GM04504 (cell line): Measurements from ENCODE around the gene SEMA4D.

Experiments used
- DNase-seq: peaks from one replicate; pipeline ENCODE4 v3.0.0-alpha.2; 2012; ENCODE audit warnings: low read depth

SEMA4D gene

DNA sequence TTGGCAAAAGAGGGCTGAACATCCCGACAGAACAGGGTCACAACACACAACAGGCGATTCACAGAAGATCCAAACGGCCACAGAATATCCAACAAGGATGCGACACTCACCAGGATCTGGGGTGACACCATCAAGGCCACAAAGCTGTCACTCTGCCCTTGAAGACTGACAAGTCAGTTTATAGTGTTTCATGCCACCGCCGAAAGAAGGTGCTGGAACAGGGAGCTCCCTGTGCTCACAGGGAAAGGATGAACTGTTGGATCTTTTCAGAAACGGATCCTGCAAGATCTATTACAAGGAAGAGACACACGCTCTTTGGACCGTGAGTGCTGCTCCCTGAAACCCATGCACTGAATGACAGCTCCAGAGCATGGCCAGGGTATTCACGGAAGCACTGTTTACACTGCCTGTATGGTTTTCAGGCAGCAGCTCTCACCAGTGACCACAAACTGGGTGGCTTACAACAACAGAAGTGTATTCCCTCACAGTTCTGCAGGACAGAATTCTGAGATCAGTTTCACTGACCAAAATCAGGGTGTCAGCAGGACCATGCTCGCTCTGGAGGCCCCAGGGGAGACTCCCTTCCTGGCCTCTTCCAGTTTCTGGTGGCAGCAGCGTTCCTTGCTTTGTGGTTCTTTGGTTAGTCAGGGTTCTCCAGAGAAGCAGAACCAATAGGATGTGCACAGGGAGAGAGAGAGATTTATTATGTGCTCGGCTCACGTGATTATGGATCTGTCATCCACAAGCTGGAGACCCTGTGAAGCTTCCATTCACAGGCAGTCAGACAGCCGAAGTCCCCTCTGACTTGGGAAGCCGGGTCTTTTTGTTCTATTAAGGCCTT, 52.8 kb downstream of the SEMA4D start:
- DNase-seq, result no peak

DNA sequence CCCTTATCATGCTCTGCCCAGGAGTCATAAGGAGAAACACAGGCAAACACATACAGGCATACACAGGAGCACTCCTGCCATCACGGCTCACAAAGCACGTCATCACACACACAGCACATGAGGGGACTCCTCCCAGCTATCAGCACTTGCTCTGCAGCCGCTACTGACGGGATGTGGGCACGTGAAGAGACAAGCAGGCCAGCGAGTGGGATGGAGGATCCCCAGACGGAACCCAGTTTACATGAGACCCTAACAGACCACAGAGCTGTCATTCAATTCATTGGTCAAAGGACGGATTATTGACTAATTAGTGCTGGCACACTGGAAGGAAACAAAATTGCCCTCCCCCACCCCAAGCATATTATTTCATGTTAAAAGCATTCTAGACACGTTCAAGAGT, 53.6 kb downstream of the SEMA4D start:
- DNase-seq, result no peak

DNA sequence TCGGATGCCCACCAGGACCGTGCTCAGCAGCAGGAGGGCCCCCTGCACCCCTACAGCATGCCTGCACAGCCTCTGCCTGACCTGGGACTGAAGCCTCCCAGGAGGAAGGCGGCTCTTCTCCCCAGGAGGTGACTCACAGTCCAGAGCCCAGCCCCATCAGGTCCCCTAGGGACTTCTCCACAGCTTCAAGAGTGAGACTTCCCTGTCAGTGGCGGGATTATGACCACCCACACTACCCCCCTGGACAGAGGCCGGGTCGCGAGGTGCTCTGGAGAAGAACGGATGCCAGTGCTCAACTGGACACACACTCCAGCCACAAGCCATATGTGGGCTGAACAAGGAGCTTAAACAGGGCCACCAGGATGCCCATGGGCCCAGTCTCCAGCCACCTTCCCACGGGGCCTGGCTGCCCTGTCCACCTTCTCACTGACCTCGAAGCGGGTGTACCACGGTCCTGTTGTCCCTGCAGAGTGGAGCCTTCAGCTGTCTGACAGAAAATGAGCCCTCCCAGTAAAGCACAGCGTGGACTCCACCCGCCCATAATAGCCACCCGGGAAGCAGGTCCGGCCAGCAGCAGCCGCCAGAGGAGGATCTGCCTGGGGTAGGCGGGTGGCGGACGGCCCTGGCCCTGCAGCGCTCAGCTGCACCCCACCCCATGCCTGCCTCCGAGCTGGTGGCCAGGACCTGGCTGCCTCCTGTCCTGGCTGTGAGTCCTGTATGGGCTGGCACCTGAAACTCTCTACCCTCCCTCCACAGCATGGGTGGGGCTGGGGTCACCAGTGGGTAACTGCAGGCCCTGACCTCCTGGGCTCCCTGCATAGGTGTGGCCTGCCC, 54.7 kb downstream of the SEMA4D start:
- no peak for DNase-seq

DNA sequence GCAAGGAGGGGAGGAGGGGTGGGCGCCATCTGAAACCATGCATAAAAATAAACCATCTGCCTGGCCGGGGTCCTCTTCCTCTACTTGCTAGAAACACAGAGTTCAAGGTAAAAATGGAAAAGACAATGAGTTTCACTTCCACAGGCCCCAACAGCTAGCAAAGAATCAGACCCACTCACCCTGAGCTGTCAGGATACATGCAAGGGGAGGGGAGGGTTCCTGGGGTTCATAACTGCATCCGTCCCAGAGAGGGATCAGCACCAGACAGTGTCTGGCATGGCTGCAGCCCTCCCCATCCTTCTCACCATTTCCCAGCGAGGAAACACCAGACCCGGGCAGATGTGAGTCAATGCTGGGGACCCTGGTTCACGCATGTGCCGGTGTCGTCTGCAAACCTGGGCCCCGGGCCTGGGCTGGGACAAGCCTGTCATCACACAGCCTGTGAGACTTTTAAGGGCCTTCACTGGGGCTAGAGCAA, 55.4 kb downstream of the SEMA4D start:
- no peak for DNase-seq

DNA sequence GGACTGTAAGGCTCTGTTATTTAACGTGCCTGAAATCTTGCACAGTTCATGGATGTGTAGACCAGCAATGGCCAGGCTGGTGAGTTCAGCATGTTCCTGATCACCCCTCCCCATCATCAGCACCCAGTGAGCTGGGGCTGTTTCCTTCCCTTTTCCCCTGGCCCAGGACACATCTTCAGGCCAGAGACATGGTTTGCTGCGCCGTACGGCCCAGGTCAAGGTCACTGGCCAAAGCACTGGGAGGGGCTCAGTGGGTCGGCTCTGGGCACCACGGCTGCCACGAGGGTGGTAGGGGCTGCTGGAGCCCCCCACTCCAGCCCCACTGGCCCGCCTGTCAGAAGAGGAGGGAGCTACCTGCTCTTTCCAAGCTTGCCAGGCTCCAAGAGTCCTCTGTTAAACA, 55.9 kb downstream of the SEMA4D start:
- DNase-seq, result no peak

DNA sequence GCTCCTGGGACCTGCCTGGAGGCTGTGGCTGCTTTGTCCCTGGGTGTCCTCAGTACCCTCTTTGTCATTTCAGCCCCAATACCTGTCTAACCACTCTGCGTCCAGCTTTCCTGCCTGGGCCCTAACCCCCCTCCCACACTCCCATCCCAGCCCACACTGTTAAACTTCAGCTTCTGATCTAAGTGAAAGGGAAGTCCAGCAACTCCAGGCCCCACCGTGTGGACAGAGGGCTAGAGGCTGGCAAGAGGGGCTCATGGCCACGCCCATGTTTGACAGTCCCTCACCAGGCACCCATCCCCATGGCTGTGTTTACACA, 56.3 kb downstream of the SEMA4D start:
- no peak for DNase-seq

DNA sequence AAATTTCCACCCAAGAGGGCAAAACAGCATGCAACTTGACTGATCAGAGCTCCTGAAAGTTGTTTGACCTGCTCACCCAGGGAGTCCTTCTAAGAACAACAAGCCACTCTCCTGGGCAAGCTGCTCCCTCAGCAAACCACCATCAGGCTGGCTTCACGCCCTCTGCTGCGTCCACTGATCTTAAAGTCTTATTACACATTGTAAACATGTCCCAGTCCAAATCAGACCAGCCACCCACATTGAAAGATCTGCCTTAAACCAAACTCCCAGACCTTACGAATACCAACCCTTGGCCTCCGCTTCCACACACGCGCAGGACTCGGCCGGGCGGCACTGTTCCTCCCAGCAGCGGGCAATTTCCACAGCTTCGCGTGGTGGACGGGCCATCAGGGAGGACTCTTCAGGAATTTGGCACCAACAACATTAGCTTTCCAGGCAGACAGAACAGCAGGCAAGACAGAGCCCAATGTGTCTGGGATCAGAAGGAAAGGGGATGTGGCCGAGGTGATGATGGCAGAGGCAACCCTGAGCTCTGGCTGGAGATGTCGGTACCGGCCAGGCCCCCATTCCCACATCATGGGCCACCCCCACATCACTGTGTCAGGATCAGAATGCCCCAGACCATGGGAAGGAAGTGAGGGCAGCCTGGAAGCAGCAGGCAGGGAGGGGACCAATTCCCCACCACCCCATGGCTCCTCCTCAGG, 56.8 kb downstream of the SEMA4D start:
- DNase-seq, result no peak

DNA sequence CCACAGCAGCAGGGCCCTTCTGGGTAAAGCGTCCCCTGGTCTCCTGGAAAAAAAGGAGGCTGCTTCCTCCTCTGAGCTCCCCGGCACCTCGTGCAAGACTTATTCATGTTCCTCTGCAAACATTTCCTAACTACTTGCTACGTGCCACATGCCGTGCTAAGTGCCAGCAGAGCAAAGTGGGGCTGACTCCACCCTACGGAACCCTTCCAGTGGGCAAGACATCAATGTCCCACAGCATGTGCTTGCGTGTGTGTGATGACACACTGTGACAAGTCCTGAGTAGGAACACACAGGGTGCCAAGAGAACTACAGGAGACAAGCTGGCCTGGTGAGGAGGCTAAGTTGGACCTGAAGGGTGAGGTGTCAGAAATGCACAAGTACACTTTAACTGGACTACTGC, 57.4 kb downstream of the SEMA4D start:
- no peak for DNase-seq

DNA sequence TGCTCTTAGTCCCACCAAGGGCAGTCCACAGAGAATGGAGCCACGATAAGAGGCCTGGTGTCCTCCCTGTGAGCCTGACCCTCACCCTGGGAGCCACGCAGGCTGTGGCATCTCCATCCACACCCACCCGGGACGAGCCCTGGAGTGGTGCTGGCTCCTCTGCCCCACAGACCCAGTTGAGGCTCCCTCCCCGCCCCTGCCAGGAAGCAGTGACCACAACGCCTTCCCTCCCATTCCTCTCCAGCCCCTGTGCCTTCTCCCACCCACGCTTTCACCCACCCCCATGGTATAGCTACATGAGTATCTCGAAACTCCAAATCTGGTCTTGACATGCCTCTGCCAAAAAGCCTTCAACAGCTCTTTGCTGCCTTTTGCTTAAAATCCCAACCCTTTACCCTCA, 57.9 kb downstream of the SEMA4D start:
- DNase-seq, result no peak

DNA sequence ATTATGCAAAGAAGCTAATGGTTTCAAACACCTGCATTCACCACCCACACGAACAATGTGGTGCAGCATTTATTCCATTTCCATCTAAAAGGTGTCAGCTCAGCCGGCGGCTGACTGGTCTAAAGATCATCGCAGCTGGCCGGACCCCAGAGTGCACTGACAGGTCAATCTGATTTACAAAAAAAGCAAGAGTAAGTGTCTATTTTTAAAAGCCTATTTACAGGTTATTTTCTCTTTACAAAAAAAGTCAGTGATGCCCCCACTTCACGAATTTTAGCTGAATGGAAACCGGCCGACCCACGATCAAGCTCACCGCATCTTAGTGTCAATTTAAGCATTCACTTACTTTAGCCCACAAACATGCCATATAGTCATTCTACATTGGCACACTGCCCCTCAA, 58.3 kb downstream of the SEMA4D start:
- no peak for DNase-seq

DNA sequence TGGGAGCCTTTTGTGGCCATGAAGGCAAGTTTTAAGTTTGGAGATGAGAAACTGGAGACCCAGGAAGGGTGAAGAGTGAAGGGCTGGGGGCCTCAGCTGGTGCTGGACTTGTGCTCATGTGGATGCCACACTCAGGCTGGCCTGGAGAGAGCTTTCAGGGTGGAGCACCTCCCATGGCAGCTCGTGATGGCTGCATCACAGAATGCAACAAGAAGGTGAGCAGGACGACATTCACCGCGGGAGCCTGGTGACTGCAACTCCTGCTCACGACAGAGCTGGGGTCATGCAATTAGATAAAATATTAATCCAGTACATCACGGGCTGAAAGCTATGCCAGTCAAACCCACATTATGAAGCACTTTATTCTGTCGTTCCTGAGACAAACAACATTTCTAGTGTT, 59.7 kb downstream of the SEMA4D start:
- no peak for DNase-seq

DNA sequence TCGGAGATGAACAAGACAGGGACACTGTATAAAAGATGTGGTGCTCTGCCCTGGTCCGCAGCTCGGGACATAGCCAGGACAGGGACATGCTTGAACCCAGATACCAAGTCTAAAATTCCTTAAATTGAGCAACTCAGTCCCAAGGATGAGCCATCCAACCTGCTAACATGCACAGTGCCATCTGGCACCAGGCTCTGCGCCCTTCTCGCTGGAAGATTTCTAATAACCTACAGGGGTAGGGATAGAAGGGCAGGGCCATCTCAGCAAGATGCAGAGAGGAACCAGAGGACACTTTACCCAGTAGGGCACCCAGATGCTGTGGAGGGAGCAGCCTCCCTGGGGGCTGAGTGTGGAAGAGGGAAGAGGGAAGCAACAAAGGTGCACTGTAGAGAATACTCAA, 60.1 kb downstream of the SEMA4D start:
- DNase-seq, result no peak

DNA sequence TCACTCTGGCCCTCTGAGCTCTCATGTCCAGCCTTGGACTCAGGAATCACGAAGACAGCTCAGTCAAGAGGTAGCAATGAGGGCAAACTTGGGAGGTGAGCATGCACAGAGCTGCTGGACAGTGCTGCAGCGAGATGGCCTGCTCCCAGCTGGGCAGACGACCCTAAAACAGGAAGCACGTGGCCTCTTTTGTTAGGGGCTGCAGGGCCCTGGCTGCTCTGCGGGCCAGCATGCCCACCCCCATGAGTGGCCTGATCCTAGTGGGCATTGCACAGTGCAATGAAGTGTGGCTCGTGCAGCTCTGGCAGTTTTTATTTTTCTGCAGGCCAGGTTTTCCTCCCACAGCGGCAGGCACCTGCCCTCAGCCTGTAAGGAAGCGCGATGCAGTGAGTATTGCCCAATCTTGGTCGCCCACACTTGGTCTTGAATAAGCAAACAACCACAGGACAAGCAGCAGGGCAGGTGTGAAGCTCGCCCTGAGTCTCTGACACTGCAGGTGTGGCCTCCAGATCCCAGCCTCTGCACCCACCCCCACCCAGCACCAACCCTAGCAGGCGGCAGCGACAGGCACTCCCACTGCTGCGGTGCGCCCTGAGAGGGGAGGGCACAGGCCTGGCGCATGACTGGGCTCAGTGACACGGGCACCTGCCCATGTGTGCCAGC, 60.8 kb downstream of the SEMA4D start:
- no peak for DNase-seq

DNA sequence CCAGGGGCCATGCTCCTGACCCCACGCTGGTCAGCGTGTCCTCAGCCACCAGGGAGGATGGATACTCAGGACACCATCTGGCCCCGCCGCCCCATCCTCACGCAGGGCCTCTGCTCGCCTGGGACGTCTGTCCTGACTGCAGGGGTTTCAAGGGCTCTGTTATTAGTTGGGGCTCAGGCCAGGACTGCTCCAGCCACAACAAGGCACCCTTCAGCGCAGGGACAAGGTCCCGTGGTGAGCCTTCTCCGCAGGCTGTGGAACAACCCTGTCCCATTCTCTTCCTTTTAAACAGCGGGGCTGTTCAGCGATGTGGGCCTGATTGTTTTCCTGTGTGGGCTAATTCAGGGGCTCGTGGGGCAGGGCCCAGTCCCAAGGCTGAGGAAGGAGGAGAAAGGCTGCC, 61.6 kb downstream of the SEMA4D start:
- no peak for DNase-seq

DNA sequence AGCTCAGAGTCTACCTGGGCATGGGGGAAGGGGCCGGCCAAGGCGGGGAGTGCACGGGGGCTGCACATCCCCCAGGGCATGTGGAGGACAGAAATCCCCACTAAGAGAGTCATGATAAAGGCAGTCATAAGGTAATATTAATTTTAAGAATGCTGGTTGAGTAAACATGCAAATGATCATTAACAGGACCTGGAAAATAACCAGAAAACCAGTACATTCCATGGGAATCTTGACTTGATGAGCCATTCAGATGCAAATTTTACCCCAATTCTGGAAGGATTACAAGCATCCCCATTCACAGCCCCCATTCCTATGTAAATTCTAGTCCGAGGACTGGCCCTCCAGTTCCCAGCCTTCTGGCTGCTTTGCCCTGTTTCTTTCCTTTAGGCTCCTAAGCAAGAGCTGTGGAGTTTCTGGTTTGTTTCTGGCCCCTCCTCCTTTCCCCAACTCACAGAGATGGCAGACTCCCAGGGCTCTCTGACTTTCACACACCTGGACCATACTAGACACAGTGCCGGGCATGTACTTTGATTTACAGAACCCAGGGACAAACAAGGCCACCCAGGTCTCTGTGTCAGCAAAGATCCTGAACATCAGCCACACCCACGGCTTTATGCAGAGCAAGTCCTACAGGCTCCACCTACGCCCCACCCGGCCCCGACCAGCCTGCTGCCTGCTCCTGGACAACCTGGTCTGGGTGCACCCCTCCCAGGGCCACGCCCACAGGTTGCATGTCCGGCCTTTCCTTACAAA, 62.7 kb downstream of the SEMA4D start:
- no peak for DNase-seq

DNA sequence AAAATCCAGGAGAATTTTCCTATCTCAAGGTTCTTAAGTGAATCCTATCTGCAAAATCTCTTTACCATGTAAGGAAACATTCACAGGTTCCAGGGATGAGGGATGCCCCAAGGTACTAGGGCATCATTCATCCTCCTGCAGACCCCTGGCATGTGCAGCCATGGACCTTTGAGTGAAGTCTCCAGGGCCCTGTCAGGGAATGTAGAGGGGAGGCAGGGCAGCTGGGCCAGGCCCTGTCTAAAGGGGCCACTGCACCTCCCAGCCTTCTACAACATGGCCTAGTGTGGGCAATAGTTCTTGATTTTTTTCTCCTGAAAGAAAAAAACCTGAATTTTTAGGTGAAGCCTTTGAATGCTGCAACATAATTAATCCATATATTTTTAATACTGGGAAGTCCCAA, 63.3 kb downstream of the SEMA4D start:
- DNase-seq, result no peak

DNA sequence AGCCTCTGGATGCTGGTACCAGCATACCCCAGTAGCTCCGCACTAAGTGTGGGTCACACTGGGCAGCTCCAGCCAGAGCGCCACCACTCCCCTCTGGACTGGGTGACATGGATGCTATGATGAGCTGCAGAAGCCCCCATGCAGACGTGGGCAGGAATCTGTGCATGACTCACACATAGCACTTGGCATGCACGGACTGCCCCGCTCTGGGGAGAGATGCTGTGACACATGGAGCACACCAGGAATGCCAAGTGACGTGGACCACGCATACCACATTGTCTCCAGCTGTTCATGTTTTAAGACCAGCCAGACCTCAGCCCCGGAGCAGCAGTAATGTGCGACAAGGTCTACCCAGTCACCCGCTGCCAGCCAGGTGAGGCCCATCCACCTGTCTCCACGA, 64.1 kb downstream of the SEMA4D start:
- DNase-seq, result peak; percentile 51

DNA sequence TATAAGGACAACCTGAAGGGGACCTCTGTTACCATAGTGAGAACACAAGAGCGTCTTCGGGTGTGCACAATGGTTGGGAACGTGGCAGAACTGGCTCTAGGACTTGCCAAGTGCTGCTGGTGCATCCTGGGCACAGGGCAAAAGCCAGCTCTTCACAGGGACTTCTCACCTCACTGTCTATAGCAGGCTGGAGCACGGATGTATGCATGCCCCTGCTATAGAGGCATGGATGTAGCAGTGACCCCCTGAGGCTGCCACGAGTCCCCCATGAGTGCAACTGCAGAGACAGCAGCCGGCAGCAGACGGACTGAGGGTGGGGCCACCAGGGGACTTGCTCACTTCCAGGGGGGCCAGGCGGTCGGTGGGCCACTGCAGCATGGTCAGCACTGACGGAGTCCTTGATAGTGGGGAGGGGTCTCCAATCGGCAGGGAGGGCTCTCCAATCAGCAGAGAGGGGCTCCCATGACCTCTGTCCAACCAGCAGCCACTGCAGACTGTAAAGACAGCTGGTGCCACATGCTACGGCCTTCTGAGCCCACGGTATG, 64.9 kb downstream of the SEMA4D start:
- DNase-seq, result no peak

DNA sequence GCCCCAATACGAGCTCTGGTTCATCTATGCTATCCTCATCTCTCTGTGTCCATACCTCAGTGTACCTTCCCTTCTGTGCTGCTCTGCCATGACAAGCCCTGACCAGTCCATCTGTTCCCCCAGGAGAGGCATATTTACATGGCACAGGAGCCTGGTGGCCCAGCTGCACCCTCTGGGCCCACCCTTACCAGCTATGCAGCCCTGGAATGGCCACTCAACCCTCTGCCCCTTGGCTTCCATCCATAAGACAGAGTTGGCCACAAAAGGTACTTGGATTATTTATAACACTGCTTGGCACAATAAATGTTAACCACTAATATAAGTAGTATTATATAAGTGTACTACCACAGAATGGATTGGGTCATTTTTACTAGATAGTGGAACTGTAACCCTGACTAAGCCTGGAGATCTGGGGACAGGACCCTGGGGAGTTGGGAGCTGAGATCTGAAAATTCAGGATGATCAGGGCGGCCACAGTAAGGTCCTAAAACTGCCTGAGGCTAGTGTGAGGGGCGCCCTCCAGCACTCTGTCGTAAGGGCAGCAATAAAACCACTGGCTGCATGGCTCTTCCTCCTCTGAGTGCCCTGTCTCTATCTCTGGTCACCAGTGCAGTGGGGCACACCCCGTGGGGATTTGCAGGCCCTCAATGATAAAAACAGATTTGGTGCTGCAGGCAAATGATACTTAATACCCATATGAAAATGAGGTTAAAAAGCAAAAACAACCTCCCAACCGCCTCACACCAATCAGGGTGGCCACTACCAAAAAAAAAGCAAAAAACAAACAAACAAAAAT, 65.8 kb downstream of the SEMA4D start:
- no peak for DNase-seq

DNA sequence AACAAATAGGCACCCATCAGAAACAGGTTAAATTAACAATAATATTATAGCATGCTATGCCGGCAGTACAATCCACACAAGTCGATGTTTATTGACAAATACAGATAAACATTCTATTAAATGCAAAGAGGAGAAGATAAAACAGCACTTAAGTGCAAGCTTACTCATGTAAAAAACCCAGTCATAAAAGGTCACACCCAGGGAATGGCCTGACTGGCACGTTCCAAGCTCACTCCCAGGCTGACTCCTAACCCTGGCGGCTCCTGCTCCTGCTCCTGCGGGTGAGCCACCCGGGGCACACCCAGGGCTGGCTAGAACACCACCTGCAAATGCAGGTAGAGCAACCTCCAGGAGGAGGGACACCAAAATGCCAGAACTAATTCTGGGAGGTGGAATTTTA, 66.9 kb downstream of the SEMA4D start:
- no peak for DNase-seq
